LNCaP clone FGC (cell line): ENCODE data around the gene HPCAL1.

Experiments
- DNase-seq: peaks from one replicate; pipeline ENCODE4 v3.0.0-alpha.2; 2011; ENCODE audit warnings: low read depth
- H3K4me3 ChIP-seq: 2 replicates; pipeline ENCODE4 v1.5.1; 2011; ENCODE audit warnings: mild to moderate bottlenecking, low read depth, low read length, control low read depth
- CTCF ChIP-seq: IDR thresholded peaks from 2 replicates; pipeline ENCODE4 v1.5.1; 2012; ENCODE audit warnings: mild to moderate bottlenecking; ENCODE audit not compliant: control insufficient read depth, insufficient read depth; ENCODE audit errors: extremely low read depth

HPCAL1 gene

GRCh38 chr2:10276481-10277292 is 26.0 kb upstream of the HPCAL1 start:
- TF ChIP-seq CTCF = no peak

GRCh38 chr2:10277293-10278028 is 25.2 kb upstream of the HPCAL1 start:
- DNase-seq = no peak
- H3K4me3 ChIP-seq = no peak overlapping the region
- TF ChIP-seq CTCF = no peak

More at GRCh38 chr2:10276481-10277292, 26.0 kb upstream of the HPCAL1 start:
- no peak for DNase-seq
- no peak overlapping the region for H3K4me3 ChIP-seq

GRCh38 chr2:10278029-10278762 is 24.5 kb upstream of the HPCAL1 start:
- no peak for DNase-seq
- TF ChIP-seq CTCF = no peak
- no peak overlapping the region for H3K4me3 ChIP-seq

GRCh38 chr2:10278763-10279471 is 23.8 kb upstream of the HPCAL1 start:
- no peak for TF ChIP-seq CTCF
- no peak overlapping the region for H3K4me3 ChIP-seq
- DNase-seq = no peak

GRCh38 chr2:10279472-10279870 is 23.2 kb upstream of the HPCAL1 start:
- H3K4me3 ChIP-seq = no peak overlapping the region
- no peak for TF ChIP-seq CTCF
- no peak for DNase-seq

GRCh38 chr2:10279946-10280463 is 22.7 kb upstream of the HPCAL1 start:
- H3K4me3 ChIP-seq = no peak overlapping the region
- no peak for TF ChIP-seq CTCF
- DNase-seq = no peak
